Ovary (tissue), 3 donors: ENCODE measurements around the gene TPM1.

Experiments
- POLR2A ChIP-seq: fragments of 450-650 bp; IDR thresholded peaks from one replicate; pipeline ENCODE4 v1.6.1; 2017; ENCODE audit warnings: antibody characterized with exemption, mild to moderate bottlenecking, moderate library complexity
- TF ChIP-seq, protein P1 (sequence below), 3 donors: fragments of 450-650 bp in 2 of 3; fragments of 200-600 bp in 1 of 3; IDR thresholded peaks; one replicate each; pipeline versions ENCODE4 v1.5.1 to v1.8.0; 2016 to 2022; ENCODE audit warnings: antibody characterized with exemption in 3 of 3, mild to moderate bottlenecking in 1 of 3
- donor health status: DM: no; HTN: no; CAD: no.

DNA sequence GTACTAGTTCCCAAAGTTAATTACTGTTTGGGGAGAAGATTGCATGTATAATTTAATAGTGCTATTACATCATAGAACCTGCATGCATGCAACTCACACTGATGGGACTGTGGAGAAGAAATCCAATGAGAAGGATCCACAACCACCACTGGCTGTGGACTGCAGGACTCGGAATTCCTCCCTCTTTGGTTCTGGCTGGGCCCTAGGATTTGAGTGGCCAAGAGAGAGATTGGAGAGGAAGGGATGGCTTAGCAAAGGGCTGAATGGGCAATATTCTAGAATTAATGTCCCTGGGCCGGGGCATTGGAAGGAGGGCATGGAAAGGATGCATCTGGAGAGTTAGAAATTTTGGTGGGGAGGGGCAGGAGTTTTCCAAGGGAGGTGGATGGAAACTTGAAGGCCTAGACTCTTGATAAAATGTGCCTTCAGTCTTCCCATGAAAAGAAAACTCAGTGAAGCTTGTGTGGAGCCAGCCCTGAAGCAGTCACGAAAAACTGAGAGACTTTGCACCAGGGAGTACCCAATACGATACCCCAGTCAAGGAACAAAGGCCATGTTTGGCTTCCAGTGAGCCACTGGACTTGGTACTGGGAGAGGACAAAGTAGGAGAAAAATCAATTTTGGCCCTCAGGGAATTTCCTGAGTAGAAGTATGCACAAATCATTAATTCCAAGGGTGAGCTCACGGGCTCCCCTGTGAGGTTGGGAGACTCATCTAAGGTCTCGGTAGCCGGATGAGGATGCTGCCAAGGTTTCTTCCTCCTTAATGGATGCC lies 31.4 kb upstream of the TPM1 start:
- TF ChIP-seq, protein P1, sequence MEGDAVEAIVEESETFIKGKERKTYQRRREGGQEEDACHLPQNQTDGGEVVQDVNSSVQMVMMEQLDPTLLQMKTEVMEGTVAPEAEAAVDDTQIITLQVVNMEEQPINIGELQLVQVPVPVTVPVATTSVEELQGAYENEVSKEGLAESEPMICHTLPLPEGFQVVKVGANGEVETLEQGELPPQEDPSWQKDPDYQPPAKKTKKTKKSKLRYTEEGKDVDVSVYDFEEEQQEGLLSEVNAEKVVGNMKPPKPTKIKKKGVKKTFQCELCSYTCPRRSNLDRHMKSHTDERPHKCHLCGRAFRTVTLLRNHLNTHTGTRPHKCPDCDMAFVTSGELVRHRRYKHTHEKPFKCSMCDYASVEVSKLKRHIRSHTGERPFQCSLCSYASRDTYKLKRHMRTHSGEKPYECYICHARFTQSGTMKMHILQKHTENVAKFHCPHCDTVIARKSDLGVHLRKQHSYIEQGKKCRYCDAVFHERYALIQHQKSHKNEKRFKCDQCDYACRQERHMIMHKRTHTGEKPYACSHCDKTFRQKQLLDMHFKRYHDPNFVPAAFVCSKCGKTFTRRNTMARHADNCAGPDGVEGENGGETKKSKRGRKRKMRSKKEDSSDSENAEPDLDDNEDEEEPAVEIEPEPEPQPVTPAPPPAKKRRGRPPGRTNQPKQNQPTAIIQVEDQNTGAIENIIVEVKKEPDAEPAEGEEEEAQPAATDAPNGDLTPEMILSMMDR (IDR thresholded peaks at IDR 0.05): no peak
- TF ChIP-seq POLR2A: no peak
